ENCODE results near the gene STAG2.

DNA sequence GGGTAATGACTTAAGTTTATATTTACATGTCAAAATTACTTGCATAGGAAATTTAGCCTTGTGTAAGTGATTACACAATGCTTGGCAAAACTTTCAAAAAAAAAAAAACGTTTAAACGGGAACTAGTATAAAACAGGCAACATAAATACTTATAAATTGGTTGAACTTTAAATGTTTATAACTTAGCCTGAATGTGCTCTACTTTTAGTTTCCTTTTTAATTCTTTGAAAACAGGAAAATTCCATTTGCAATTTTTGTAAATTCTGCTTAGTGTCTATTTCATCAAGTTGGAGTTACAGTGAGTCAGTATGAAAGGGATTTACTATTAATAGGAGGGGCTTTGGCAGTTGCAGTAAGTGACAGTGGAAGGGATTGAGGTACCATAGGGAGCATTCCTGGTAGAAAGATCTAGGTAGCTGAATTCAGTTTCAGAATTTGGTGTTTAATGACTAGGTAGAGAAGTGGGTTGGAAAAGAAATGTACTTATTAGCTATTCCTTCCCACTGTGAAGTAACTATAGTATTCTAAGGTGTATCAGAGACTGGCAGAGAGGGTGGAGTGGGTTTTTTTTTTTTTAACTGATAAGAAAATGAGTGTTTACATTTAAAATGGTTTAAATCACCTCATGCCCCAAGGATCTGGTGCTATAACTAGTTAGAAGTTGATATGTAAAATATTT, 2.8 kb downstream of the STAG2 start:
- TF ChIP-seq, protein P1, sequence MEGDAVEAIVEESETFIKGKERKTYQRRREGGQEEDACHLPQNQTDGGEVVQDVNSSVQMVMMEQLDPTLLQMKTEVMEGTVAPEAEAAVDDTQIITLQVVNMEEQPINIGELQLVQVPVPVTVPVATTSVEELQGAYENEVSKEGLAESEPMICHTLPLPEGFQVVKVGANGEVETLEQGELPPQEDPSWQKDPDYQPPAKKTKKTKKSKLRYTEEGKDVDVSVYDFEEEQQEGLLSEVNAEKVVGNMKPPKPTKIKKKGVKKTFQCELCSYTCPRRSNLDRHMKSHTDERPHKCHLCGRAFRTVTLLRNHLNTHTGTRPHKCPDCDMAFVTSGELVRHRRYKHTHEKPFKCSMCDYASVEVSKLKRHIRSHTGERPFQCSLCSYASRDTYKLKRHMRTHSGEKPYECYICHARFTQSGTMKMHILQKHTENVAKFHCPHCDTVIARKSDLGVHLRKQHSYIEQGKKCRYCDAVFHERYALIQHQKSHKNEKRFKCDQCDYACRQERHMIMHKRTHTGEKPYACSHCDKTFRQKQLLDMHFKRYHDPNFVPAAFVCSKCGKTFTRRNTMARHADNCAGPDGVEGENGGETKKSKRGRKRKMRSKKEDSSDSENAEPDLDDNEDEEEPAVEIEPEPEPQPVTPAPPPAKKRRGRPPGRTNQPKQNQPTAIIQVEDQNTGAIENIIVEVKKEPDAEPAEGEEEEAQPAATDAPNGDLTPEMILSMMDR (IDR thresholded peaks at IDR 0.05 in 4 of 5, conservative IDR thresholded peaks at IDR 0.05 in 1 of 5), result no peak
- TF ChIP-seq POLR2A (IDR thresholded peaks at IDR 0.05), result no peak

Measured in gastrocnemius medialis (tissue), 4 donors.